Fibroblast of lung (primary cell): ENCODE measurements around the gene ANXA10.

Experiments
- EZH2 ChIP-seq: IDR thresholded peaks from 2 replicates; pipeline ENCODE4 v1.5.1; 2012; ENCODE audit warnings: low read length, control low read depth, mild to moderate bottlenecking; ENCODE audit errors: missing control alignments
- TF ChIP-seq, protein P1 (sequence below), 2 donors: IDR thresholded peaks in 1 of 2; conservative IDR thresholded peaks in 1 of 2; 1 replicate in 1 of 2; 2 replicates in 1 of 2; pipeline ENCODE4 v1.5.1; 2011 to 2012; ENCODE audit warnings: low read length in 2 of 2, control low read depth in 1 of 2, inconsistent platforms in 1 of 2, low read depth in 1 of 2, mild to moderate bottlenecking in 1 of 2

- TF ChIP-seq, protein P1, sequence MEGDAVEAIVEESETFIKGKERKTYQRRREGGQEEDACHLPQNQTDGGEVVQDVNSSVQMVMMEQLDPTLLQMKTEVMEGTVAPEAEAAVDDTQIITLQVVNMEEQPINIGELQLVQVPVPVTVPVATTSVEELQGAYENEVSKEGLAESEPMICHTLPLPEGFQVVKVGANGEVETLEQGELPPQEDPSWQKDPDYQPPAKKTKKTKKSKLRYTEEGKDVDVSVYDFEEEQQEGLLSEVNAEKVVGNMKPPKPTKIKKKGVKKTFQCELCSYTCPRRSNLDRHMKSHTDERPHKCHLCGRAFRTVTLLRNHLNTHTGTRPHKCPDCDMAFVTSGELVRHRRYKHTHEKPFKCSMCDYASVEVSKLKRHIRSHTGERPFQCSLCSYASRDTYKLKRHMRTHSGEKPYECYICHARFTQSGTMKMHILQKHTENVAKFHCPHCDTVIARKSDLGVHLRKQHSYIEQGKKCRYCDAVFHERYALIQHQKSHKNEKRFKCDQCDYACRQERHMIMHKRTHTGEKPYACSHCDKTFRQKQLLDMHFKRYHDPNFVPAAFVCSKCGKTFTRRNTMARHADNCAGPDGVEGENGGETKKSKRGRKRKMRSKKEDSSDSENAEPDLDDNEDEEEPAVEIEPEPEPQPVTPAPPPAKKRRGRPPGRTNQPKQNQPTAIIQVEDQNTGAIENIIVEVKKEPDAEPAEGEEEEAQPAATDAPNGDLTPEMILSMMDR (conservative IDR thresholded peaks at IDR 0.05 in 1 of 2, IDR thresholded peaks at IDR 0.05 in 1 of 2; ENCODE audit: low read depth in 1 of 2, low read length in 2 of 2), result no peak
- TF ChIP-seq EZH2, result no peak
Observed at GRCh38 chr4:168082379-168082778, 10.0 kb upstream of the ANXA10 start.
